NCI-H82 treated with DMSO at 0.1 percent for 48 hours (cell line): ENCODE measurements around the gene GZF1.

Experiments
- DNase-seq: peaks from one replicate; lab custom pipeline; 2025; ENCODE audit not compliant: unreplicated experiment; lab: John Stamatoyannopoulos, UW

The GZF1 gene

DNA sequence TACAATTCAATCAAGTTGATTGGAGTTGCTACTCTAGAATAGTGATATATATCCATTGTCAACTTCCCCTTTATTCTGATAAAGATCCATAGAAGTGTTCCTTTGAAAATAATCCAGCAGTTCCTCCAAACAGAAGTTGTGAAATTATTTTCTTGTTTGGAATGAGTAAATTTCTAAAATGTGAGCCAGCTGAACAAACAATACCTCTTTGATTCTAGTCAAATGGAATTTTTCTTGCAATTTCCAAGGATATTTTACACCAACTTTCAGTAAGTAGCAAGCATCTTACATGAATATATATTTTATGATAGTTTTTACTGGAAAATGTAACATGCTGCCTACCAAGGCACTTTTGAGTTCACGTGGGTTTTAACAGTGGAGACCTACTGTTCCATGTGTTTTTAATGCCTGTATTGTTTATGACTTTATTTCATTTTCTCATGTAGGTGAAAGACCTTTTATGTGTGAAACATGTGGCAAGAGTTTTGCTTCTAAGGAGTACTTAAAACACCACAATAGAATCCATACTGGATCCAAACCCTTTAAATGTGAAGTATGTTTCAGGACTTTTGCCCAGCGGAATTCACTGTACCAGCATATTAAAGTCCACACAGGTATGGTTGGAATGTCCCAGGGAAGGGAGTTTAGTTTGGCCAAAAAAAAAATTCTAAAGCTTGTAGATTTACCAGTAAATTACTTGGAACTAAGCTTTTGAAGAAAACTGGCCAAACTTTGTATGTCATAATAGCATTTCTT is 6.5 kb downstream of the GZF1 start:
- no peak for DNase-seq

GRCh38 chr20:23369072-23369823 is 7.3 kb downstream of the GZF1 start:
- no peak for DNase-seq

- DNase-seq = no peak
Observed at GRCh38 chr20:23370274-23370673, 8.3 kb downstream of the GZF1 start.

DNA sequence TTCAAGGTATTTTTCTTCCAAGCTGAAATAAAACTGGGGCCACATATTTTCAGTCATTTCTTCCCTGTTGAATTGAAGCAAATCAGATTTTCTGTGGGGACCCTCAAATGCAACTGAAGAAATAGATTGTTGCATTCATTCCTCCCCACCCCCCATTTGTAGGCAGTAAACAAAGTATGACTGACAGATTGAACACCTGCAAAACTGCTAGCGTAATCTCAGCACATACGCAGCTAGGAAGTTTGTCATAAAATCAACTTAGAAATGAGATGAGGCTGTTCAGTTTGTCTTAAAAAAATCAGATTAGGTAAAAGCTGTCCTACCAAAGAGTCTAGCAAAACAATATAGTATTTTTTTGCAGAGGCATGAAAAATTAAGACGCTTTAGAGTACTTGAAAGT is 8.9 kb downstream of the GZF1 start:
- no peak for DNase-seq

DNA sequence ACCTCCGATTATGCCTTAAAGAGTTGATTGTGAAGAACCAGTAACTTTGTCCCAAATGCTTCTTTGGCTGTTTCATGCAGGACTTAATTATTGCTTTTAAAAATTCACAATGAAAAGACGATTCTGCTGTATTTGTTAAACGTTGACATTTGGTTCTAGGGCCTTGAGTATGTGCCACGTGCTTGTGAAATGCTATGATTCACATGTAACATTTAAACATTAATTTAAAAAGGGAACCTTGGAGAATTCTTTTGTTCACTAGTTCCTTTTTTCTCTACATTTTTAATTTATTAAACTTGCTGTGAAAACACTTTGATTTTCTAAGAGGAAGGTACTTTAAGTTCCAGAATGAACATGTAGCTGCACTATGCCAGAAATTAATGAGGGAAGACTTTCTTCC is 9.5 kb downstream of the GZF1 start:
- no peak for DNase-seq

GRCh38 chr20:23374441-23374840 is 12.5 kb downstream of the GZF1 start:
- DNase-seq = no peak

DNA sequence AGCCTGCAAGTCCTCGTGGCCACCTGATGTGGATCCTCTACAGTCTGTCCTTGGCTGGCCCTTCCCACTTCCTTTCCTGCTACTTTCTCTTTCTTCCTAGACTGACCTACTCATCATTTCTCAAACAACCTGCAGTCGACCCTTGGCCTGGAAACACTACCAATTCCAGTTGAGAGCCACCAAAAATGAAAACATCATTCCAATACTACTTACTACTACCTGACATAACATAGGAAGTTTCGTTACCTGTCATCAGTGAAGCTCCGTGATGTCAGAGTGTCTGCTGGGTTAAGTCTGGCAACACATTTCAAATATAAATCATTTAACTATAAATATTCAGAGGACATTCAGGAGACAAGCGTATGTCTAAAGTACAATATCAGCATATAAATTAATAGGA is 13.8 kb downstream of the GZF1 start:
- DNase-seq = no peak

DNA sequence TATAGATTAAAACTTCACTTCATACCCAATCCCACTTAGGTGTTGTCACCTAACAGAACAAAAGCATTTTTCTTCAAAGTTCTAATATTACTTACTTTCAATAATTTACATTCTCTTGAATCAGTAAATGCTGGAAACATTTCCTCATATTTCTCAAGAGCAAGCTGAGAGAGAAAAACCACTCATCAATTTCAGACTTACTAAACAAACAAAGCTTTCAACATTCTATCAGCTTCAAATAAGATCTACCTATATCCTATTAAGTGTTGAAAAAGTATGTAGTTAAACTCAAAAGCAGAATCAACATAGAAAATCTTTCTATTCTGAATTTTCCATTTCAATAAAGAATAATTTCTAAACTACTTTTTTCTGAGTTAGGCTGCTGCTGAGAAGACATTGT is 17.8 kb downstream of the GZF1 start:
- DNase-seq = no peak

- no peak for DNase-seq
Observed at GRCh38 chr20:23381876-23382275, 19.9 kb downstream of the GZF1 start.

DNA sequence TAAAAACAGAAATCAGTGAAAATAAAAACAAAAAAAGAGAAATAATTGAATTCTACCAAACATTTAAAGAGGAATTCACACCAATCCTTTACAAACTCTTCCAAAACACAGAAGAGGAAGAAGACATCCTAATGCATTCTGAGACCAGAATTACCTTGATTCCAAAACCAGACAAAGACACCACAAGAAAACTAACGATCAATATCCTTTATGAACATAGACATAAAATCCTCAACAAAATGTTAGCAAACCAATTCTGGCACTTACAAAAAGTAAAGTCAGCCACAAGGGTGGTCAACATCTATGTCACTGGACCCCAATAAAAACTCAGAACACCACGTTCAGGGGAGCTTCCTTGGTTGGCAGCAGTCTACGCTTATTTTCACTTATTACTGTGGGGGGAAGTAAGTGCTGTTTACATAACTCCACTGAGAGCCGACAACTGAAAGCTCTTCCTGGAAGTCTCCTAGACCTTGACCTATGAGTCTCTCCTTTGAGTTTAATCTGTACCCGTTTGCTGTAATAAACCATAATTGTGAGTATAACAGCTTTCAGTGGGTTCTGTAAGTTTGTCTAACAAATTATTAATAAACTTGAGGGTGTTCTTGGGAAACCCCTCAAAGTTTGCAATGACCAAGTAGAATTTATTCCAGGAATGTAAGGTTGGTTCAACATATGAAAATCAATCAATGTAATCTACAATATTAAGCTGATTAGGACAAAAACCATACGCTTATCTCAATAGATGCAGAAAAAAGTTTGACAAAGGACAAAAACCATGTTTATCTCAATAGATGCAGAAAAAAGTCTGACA is 24.5 kb downstream of the GZF1 start:
- no peak for DNase-seq

GRCh38 chr20:23387118-23387443 is 25.1 kb downstream of the GZF1 start:
- no peak for DNase-seq

GRCh38 chr20:23390091-23390774 is 28.3 kb downstream of the GZF1 start:
- no peak for DNase-seq

GRCh38 chr20:23391707-23392310 is 29.8 kb downstream of the GZF1 start:
- no peak for DNase-seq

- no peak for DNase-seq
Observed at GRCh38 chr20:23393996-23394775, 32.2 kb downstream of the GZF1 start.

DNA sequence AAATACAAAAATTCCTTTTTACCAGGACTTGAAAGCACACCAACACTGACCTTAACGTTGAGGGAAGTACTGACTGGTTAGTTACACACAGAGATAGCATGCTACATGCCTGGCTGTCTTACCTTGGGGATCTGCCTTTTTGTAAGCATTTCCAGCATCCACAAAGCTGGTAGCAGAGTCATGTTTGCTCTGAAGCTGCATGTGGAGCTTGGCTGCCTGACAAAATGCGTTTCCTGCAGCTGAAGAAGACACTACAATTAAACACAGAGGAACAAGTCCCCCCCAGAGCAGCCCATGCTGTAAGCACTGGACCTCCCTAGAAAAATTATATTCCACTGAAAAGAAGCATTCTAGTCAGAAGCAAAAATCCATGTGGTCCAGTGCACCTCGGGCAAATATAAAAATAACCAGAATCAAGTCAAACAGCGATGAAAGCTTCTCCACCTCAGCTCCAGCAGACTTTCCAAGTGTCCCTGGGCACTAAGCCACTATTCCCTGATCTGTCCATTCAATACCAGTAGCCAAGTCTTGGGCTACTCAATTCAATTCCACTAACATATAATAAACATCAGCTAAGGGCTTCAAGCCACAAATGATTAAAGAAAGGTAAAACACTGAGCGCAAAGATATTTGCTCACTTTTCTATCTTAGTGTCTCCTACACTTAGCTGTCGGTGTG is 35.1 kb downstream of the GZF1 start:
- DNase-seq = no peak

GRCh38 chr20:23397961-23398360 is 36.0 kb downstream of the GZF1 start:
- no peak for DNase-seq

DNA sequence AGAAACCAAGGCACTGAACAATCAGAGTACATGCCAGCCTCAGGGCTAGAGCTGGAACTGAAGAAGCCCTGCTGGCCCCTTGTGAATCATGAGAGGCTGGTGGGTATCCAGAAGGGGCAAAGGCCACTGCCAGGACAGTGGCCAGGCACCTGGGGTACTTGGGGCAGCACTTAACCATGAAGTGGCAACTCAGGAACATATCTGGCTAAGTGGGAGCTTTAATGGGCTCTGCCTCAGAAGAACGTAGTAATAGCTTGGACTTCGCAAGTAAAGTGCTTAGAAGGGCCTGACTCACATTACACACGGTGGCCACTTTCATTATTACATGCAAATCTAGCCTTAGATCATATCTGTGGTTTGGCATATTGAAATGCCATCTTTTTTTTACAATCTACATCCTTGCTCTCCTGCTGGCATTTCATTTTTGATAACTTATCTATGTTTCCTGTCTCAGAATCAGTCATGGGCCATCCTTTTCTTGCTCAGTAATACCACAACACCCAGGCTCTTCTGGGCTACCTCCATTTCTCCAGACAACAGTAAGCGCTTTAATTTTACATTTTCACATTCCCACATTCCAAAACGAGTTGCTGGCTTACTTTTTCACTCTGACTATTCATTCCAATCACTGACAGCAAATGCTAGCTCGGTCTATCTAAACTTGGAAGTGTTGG is 37.7 kb downstream of the GZF1 start:
- no peak for DNase-seq

DNA sequence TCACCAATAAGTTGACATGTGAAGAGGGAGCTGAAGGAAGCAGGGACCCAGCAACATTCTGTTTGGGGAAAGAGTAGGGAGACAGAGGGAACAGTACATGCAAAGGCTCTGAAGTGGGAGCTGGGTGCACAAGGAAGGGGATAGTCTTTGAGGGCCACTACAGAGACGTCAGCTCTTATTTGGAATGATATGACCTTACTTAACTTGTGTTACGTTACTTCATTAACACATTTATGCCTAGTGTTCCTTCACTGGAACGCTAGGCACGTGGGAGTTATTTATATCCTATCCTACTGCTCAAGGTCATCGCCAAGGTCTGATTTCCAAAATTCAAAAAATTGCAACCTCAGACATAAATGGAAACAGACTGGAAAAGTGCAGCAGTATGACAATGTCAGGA is 39.1 kb downstream of the GZF1 start:
- no peak for DNase-seq

GRCh38 chr20:23403751-23404150 is 41.8 kb downstream of the GZF1 start:
- DNase-seq = no peak
